HepG2 (cell line): ENCODE results near the gene DNAI2. TPM values are rescaled to one million over a fixed set of nuclear protein-coding genes. Genes with fewer than 3 reads are reported as not detected.

Source experiments
- ATAC-seq: fragments of 200-7000 bp; cut with Tn5 transposase; 3 replicates; pipeline ENCODE4 v1.9.1; 2020; ENCODE audit warnings: mild to moderate bottlenecking, moderate library complexity
- BruUV-seq: library from RNA; stranded (reverse); fragments of 400-500 nt; replicated peaks from 2 replicates; lab custom pipeline; 2021; lab: Mats Ljungman, UMichigan
- CTCF ChIA-PET: fragments of 300-600 bp; formaldehyde crosslinking; extraction: SDS; loops from one replicate; lab custom pipeline; 2021; ENCODE audit warnings: low total read pairs, inconsistent platforms, low intra/inter-chr PET ratio; lab: Yijun Ruan, JAX
- POLR2A ChIA-PET: fragments of 350-600 bp; sonication (Branson Sonifier 250); formaldehyde crosslinking; loops from one replicate; lab custom pipeline; 2020; ENCODE audit warnings: antibody characterized with exemption, inconsistent platforms; lab: Yijun Ruan, JAX
- DNase-seq: peaks from one replicate; pipeline ENCODE4 v3.0.0-alpha.2; 2015; ENCODE audit warnings: low spot score
- FAIRE-seq: peaks from 3 replicates; lab custom pipeline; 2011; peaks lifted over from hg19 to GRCh38; lab: Jason Lieb, UNC
- H2AFZ ChIP-seq: one replicate; pipeline ENCODE4 v1.6.1; 2011; ENCODE audit warnings: low read length, inconsistent platforms
- H3K27ac ChIP-seq: fragments of 300-600 bp; 3 replicates; pipeline ENCODE4 v1.8.0; 2011; ENCODE audit warnings: mixed run types, mild to moderate bottlenecking, mixed read lengths, low read length, inconsistent platforms; ENCODE audit not compliant: insufficient read depth; ENCODE audit errors: extremely low read length
- H3K27me3 ChIP-seq, 2 experiments: fragments of 200-600 bp in 1 of 2; 2 replicates in 1 of 2; 3 replicates in 1 of 2; pipeline versions ENCODE4 v1.6.0 to v1.8.0; 2011; ENCODE audit warnings: low read length in 2 of 2, mild to moderate bottlenecking in 2 of 2, moderate library complexity in 2 of 2, inconsistent platforms in 1 of 2; ENCODE audit not compliant: insufficient read depth in 2 of 2, control insufficient read depth in 1 of 2
- H3K36me3 ChIP-seq, 2 experiments: fragments of 200-600 bp in 1 of 2; replicated peaks in 1 of 2; 2 replicates in 1 of 2; 3 replicates in 1 of 2; pipeline versions ENCODE4 v1.5.1 to v1.8.0; 2011; ENCODE audit warnings: low read length in 2 of 2, inconsistent platforms in 1 of 2; ENCODE audit not compliant: insufficient read depth in 2 of 2, control insufficient read depth in 1 of 2
- H3K4me1 ChIP-seq: 2 replicates; pipeline ENCODE4 v1.5.1; 2012; ENCODE audit warnings: low read length, inconsistent platforms; ENCODE audit not compliant: insufficient read depth
- H3K4me2 ChIP-seq: 2 replicates; pipeline ENCODE4 v1.6.0; 2011; ENCODE audit warnings: low read depth, low read length, inconsistent platforms
- H3K4me3 ChIP-seq, 3 experiments: fragments of 200-600 bp in 1 of 3; sonication (generic), shearing (Covaris generic) in 1 of 3; replicated peaks in 1 of 3; 2 replicates each; pipeline ENCODE4 v1.5.1; 2011 to 2016; ENCODE audit warnings: low read length in 3 of 3, inconsistent platforms in 2 of 3, low read depth in 2 of 3, mild to moderate bottlenecking in 2 of 3, control low read depth in 1 of 3, mixed read lengths in 1 of 3; ENCODE audit not compliant: insufficient read depth in 1 of 3
- H3K79me2 ChIP-seq: one replicate; pipeline ENCODE4 v1.6.1; 2011; ENCODE audit warnings: low read length, inconsistent platforms; ENCODE audit not compliant: insufficient read depth
- H3K9ac ChIP-seq: 2 replicates; pipeline ENCODE4 v1.6.0; 2011; ENCODE audit warnings: mild to moderate bottlenecking, low read depth, low read length, inconsistent platforms; ENCODE audit not compliant: insufficient read depth
- H3K9me3 ChIP-seq: 2 replicates; pipeline ENCODE4 v1.5.1; 2012; ENCODE audit warnings: mild to moderate bottlenecking, low read length
- H4K20me1 ChIP-seq: 2 replicates; pipeline ENCODE4 v1.6.0; 2011; ENCODE audit warnings: inconsistent platforms, mild to moderate bottlenecking, low read length, moderate library complexity; ENCODE audit not compliant: insufficient read depth
- AGO2 ChIP-seq: fragments of 200-400 bp; formaldehyde crosslinking; optimal IDR thresholded peaks from 2 replicates; pipeline ENCODE3; 2017; ENCODE audit warnings: mild to moderate bottlenecking, low read depth, low read length, moderate library complexity
- ATF4 ChIP-seq, 2 experiments: fragments of 450-650 bp in 1 of 2; sonication (generic) in 1 of 2; formaldehyde crosslinking; IDR thresholded peaks; 2 replicates each; pipeline versions ENCODE4 v1.5.0 to v1.8.0; 2020 to 2022; ENCODE audit warnings: mild to moderate bottlenecking in 1 of 2, missing genetic modification reagents in 1 of 2
- CBX2 ChIP-seq, 2 experiments: fragments of 200-600 bp in 1 of 2; sonication (generic); formaldehyde crosslinking in 1 of 2; IDR thresholded peaks; 2 replicates each; pipeline versions ENCODE4 v1.7.0 to v1.8.1; 2018 to 2022; ENCODE audit warnings: low read depth in 2 of 2, low read length in 1 of 2, mild to moderate bottlenecking in 1 of 2, missing genetic modification reagents in 1 of 2
- CERS6 ChIP-seq: sonication (generic); formaldehyde crosslinking; IDR thresholded peaks from 2 replicates; pipeline ENCODE4 v1.5.0; 2020; ENCODE audit warnings: missing genetic modification reagents
- DPF2 ChIP-seq: sonication (generic); formaldehyde crosslinking; IDR thresholded peaks from 2 replicates; pipeline ENCODE4 v1.4.0; 2020; ENCODE audit warnings: mild to moderate bottlenecking, low read depth, missing genetic modification reagents, borderline replicate concordance
- HMGXB4 ChIP-seq, 2 experiments: sonication (generic) in 1 of 2; formaldehyde crosslinking in 1 of 2; IDR thresholded peaks; 2 replicates each; pipeline versions ENCODE4 v1.4.0 to v1.6.1; 2018 to 2020; ENCODE audit warnings: missing genetic modification reagents in 2 of 2, borderline replicate concordance in 1 of 2, low read depth in 1 of 2, mild to moderate bottlenecking in 1 of 2, missing biosample characterization in 1 of 2
- SALL1 ChIP-seq: sonication (generic); formaldehyde crosslinking; IDR thresholded peaks from 2 replicates; pipeline ENCODE4 v1.8.0; 2022; ENCODE audit warnings: mild to moderate bottlenecking, missing genetic modification reagents
- ZNF180 ChIP-seq: sonication (generic); formaldehyde crosslinking; IDR thresholded peaks from 2 replicates; pipeline ENCODE4 v1.4.0; 2020; ENCODE audit warnings: low read depth, missing genetic modification reagents, borderline replicate concordance
- WGBS: methylation state at CpG from one replicate; pipeline ENCODE4 v1.1.6; 2017; ENCODE audit warnings: low lambda C conversion rate; 5-methylcytosine and 5-hydroxymethylcytosine counted together
- in situ Hi-C: cut with HindIII; loops from 2 replicates; pipeline ENCODE4 v1.10.0; 2017; ENCODE audit warnings: low pct_unique_long_range_greater_than_20kb; ENCODE audit not compliant: extremely low pct_ligation_motif_present
- intact Hi-C: fragments of 100-400 bp; cut with micrococcal nuclease; formaldehyde crosslinking; loops from one replicate; pipeline ENCODE4 v1.10.0; 2022; ENCODE audit not compliant: unreplicated experiment
- polyA plus RNA-seq, 8 experiments: library from polyadenylated mRNA; depleted of rRNA in 3 of 8; stranded (reverse) in 7 of 8; unstranded in 1 of 8; fragments of >200 nt; fragmentation: Illumina TruSeq in 4 of 8; extraction: Trizol in 4 of 8; gene quantifications; 2 replicates each; pipeline versions ENCODE4 v1.2.1 to v1.2.3, GENCODE V29; 2011 to 2016; ENCODE audit warnings: low read depth in 4 of 8, missing spikeins in 1 of 8, mixed read lengths in 1 of 8; ENCODE audit not compliant: insufficient read depth in 1 of 8
- total RNA-seq, 5 experiments: library from RNA; depleted of rRNA; stranded (reverse); fragments of >200 nt; fragmentation: Illumina TruSeq; extraction: Trizol; gene quantifications; 2 replicates each; pipeline ENCODE4 v1.2.3, GENCODE V29; 2016; ENCODE audit warnings: low read depth in 1 of 5

Gene DNAI2
- total and polyA plus RNA-seq, 2 of the 13 experiments (the other 11 are each of a cell fraction or from before 2014, with no cell fraction given): not detected

- TF ChIP-seq HMGXB4 (CRISPR knock-in tag; IDR thresholded peaks at IDR 0.05; ENCODE audit: borderline replicate concordance in 1 of 2, low read depth in 1 of 2) (no peak), AGO2 (no peak), SALL1 (CRISPR knock-in tag) (no peak), CBX2 (IDR thresholded peaks at IDR 0.05; ENCODE audit: low read depth, low read length) (no peak), CBX2 (CRISPR knock-in tag; IDR thresholded peaks at IDR 0.05; ENCODE audit: low read depth) (no peak), DPF2 (CRISPR knock-in tag) (no peak), ZNF180 (no peak)
Observed at GRCh38 chr17:74231928-74232907, 41.8 kb upstream of the DNAI2 start (continued).

GRCh38 chr17:74233937-74234336 is 40.1 kb upstream of the DNAI2 start:
- in situ Hi-C loops: no loop called here
- ChIA-PET POLR2A (no interaction called here), CTCF (no interaction called here)
- Histone ChIP-seq H3K79me2 (no peaks in the 10 kb centered on the region), H3K36me3 (no peaks in the 10 kb centered on the region), H3K4me3 (no peak overlapping the region), H3K9me3 (no peaks in the 10 kb centered on the region), H3K27ac (no peak overlapping the region), H3K4me1 (0 out of 2 replicates have a peak, but pooled peaks cover under 1% of the 10 kb centered on the region), H3K27me3 (peaks cover 3 to 4% of the 10 kb centered on the region in 2 experiments; a peak in 2 of 5 replicates), H2AFZ (no peak overlapping the region), H3K4me2 (no peak overlapping the region), H3K9ac (no peak overlapping the region), H4K20me1 (no peaks in the 10 kb centered on the region; the same call in 1 of the 2 replicates)
- WGBS: 36% methylated on average over 8 of the region's 8 CpGs
- TF ChIP-seq CERS6 (CRISPR knock-in tag) (no peak), ATF4 (CRISPR knock-in tag; IDR thresholded peaks at IDR 0.05) (peak in 1 of 2 experiments; percentile 51; a peak in 2 of 4 replicates)
- FAIRE-seq (no peak), ATAC-seq (no peak), DNase-seq (no peak)
- BruUV-seq: no TSS peak
- intact Hi-C loops: no loop called here
